ENCODE results near the gene SLIT3.

SLIT3 gene

DNA sequence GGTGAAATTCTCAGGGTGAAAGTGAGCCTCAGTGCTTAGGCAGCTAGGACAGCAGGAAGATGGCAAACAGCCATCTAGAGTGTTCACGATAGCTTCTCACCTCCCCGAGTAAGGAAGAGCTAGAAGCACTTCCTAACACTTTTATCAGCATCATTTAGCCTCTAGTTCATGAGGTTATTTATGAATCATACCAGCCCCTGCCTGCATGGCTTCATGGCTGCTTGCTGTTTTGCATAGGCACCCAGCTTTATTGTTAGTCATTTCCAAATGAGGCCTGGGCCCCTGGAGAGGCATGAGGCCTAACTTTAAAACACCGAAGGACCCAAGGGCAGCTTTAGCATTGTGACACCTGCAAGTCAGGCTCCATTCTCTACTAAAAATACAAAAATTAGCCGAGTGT is 586.9 kb downstream of the SLIT3 start:
- peak; percentile 12 for DNase-seq

DNA sequence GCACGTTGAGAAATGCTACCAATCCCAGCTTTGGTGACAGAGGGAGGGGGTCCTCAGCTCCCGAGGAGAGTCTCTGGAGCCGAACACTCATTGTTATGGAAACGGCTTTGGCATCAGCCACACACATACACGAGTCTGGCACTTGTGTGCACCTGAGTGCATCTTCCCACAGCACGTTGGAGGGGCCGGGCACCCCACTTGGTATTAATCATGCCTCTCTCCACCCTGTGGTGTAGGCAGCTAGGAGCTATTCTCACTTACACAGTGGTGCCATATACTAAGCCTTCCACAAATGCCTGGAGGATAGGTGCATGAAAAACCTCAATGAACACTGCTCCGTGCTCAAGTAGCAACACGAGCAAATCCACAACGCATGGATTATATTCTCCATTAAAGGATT is 587.9 kb downstream of the SLIT3 start:
- no peak for DNase-seq

DNA sequence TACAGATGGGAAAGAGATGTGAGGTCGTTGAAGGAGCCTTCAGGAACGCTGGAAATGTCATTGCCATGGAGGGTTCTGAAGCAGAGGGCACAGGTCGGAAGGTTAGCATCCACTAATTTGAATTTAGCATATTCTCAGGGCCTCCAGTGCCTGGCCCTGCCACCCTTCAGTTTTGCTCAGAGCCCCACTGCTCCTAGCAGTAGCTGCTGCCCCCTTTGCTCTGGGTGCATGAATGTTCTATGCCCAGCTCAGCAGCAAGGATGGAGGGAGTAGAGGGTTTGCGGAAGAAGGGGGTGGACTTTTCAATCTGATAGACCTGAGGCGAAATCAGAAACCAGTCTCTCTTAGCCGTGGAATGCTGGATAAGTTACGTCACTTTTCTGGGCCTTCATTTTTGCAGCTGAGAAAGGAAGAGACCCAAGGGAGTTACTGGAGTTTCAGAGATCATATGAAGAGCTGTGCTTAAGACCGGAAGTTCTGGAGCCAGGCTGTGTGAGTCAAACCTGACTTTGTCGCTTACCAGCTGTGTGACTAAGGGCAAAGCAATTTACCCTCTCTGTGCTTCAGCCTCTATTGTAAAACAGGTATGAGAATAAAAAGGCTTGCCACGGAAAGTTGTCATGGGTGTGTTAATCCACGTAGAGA is 588.5 kb downstream of the SLIT3 start:
- no peak for DNase-seq

DNA sequence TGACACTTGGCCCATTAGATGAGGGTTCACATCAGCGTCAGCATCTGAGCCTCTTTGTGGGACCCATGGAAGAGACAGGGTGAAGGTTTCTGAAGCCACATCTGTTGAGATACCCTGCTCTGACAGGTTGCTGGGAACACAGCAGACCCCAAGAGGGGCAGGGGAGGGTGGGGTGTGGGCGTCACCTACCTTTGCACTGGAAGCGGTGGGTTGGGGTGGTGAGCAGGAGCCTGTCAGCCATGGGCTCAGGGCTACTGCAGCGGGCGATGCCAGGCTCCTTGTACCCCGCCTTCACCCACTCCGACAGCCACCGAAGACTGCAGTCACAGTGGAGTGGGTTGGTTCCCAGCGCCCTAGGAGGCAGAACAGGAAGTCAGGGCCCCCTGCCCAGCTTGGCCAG is 590.2 kb downstream of the SLIT3 start:
- DNase-seq, result no peak

DNA sequence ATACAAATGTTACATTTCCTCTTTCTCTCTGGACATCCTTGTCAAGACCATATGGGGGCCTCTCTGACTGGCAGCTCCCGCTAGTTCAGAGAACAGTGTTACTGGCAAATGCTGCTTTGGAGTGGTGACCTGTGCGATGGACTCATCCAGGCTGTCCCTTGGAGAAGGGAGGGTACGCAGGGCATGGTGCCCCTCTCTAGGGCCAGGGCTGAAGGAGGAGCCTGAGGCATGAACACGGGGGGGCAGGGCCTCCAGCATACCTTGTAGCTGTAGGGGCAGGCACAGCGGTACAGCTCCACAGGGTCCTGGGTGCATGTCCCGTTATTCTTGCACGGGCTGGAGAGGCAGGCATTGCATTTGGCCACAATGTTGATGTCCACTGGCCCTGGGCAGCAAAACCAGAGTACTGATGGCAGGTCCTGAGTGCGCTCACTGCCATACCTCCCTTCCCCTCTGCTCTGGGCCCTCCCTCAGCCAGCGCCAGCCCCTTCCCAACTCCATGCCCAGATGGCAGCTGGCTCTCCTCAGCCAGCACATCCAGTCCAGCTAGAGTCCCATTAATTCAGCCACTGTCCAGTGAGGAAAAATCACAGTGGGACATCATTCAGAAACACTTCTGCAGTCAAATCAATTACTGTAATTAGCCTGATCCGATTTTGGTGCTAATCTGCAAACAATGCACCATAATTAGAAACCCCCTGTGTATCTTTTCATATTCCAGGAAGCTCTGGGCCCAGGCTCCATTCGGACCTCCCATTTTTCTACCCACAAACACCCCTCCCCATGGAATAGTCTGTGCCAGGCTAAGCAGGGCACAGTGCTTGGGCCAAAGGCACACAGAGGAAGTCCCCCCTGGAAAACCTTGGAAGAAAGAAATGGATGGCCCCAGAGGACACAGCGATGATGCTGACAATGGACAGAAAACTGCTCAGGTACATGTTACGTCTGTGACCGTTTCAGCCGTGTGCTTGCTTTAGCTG is 592.9 kb downstream of the SLIT3 start:
- DNase-seq, result no peak

DNA sequence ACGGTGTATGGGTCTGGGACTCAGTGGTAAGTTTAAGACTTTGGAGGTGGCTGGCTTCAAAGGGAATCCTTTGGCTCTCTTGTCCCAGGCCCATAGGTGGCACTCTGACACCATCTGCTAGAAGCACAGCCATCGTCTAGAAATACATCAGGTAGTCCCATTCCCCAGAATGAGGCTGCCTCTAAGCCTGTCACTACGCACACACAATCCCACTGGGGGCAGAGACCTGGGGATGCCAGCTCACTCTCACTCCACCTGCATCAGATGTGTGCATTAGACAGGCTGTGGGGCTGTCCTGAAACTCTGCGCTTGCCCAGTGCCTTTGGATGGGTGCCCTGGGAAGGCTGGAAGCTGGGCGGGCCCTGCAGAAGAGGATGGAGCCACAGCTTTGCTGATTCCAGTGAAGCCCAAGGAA is 594.3 kb downstream of the SLIT3 start:
- DNase-seq, result peak; percentile 13

DNA sequence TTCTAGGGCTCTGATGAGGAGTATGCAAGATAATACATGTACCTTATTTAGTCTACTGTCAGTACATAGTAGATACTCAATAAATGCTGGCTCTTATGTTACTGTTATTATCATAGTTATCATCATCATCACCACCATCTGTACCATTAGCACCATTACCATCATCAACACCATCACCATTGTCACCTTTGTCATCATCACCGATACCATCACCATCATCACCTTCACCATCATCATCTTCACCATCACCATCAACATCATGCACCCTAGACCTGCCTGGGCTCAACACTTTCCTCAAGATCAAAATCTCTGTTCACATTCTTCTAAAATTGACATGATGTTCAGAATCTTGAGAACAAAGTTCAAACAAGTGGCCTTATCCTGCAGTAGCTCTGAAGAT is 595.6 kb downstream of the SLIT3 start:
- DNase-seq, result no peak

DNA sequence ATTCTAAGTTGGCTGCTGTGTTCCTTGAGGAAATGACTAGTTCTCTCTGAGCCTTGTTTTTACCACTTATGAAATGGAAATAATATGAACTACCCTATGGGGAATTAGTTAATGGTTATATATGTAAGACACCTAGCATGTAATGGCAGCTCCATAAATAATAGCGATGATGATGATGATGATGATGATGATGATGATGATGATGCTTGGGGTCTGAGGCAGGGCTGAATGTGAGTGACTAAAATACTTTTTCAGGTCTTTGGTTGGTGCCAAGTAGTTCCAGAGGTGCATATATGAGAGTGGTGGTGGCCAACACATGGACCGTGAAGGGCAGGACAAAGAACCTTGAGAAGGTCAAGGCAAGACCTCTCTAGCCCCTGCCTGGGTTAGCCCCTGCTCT is 598.4 kb downstream of the SLIT3 start:
- no peak for DNase-seq

DNA sequence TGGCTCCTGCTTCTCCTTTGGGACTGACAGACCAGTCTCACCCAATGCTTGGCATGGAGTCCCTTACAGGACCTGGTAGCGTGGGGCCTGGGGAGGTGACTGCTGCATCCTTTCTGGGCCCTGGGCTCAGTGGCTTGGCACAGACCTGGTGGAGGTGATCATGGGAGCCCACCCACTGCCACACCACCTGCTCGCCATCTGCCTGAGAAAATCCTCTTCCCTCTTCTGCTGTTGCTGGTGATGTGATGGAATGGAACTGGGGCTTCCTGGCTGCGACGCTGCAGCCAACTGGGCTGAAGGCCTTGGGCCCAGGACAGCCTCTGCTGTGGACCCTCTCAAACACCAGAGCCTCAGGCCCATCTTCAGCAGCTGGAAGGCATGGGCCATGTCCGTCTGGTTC is 599.3 kb downstream of the SLIT3 start:
- DNase-seq, result no peak

DNA sequence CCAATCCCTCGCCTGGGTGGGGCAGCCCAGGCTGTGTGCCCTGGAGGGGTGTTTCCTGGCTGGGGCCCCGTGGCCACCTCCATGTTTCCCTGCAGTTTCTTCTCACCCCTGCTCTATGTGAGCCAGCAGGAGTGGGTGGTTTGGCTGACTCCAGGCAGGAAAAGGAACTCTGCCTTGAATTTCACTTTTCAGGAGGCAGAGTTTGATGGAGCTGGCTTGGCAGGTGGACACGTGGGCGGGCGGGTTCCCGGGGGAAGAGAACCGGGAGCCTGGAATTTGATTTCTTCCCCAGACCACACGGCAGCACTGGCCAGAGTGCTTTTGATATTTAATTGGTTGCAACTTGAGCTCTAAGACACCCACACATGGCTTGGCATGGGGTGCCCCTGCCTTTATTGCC is 601.9 kb downstream of the SLIT3 start:
- DNase-seq, result no peak

DNA sequence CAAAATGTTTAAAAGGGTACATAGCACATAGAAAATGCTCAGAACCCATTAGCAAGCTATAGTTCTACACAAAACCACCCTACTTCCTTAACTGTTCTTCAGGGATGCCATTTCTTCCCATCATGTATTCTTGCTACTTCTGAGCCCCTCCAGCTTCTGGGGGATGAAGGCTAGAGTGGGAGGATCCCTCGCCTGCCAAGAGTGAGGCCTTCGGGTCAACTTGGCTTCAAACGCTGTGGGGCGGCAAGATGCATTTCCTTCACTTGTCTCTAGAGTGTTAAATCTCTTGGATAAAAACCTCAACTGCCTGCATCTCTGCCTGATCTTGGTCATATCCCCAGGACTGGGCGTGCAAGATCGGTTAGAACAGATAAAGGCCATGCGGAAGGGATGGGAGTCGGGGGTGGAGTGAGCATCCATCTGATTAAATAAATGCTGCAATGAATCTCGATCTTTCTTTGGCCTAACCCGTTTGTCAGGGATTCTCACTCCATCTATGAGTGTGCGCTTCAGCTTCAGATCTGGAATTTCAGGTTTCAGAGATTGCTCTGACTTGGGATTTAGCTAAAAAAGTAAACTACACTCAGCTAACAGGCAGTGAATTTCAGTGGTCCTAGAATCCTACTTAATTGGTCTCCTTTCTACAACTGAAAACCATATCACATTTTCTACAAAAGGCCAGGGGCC is 603.8 kb downstream of the SLIT3 start:
- DNase-seq, result no peak

DNA sequence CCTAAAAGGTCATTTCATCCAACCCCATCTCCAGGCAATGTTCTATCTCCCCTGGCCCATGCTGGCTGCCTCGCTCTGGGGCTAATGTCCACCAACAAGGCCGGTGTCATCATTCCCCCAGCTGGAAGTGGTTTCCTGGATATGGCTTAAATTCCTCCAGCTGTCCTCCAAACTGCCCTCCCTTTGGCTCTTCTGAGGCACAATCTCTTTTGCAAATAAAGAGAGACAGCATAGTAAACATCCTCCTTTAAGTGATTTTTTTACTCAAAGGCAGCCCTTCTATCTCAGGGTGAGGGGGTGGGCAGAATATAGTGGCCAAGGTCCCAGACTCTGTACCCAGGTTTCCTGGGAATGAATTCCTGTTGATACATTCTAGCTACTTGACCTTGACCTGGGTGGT is 604.3 kb downstream of the SLIT3 start:
- no peak for DNase-seq

DNA sequence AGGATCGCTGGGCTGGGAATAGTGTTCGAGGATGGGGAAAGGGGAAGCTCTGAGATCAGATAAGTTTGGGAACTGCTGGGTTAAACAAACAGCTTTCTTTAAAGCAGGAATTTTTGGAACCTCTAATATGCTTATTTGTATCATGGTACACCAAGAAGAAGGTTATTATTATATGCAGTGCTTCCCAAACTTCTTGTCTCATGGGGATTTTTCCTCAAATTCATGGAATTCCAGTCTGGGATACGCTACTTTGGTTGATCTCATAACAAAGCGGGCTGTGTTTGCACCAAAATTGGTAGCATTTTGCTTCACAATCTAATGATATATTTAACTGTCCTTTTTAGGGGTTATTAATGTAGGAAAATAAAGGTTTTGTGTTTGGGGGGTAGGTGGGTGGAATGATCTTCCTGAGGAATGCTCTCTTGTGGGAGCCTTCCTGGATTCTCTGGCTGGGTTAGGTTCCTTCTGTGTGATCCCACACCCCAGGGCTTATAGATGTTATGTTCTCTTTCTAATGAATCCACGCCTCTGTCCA is 605.6 kb downstream of the SLIT3 start:
- DNase-seq, result no peak

DNA sequence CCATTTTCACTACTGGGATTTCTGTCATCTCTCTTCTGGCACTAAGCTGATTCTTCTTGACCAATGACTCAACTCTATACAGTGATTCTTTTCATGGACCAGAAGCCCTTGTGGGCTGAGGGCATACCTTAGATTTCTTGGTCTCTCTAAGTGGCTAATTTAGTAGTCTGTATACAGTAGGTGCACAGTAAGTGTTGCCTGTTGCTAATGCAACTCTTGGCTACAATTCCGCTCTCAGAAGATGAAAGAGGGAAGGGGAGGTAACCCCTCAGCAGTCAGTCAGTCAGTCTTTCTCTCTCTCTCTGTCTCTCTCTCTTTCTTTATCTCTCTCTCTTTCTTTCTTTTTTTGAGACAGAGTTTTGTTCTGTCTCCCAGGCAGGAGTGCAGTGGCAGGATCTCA is 606.6 kb downstream of the SLIT3 start:
- no peak for DNase-seq

DNA sequence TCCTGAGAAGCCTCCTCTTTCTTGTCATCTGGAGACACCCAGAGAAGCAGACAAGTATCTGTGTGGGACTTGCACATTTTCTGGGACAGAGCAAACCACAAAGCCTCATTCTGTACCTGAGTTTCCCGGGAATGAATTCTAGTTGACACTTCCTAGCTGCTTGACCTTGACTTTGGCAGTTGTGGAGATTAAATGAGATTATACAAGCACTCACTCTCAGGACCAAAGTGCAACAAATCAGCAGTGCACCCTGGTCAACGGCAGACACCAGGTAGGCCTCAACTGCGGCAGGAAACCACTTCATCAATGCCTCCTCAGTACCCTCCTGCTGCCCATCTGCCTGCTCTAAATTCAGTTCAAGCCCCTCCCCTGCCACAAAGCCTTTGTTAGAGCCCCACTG is 607.1 kb downstream of the SLIT3 start:
- no peak for DNase-seq

DNA sequence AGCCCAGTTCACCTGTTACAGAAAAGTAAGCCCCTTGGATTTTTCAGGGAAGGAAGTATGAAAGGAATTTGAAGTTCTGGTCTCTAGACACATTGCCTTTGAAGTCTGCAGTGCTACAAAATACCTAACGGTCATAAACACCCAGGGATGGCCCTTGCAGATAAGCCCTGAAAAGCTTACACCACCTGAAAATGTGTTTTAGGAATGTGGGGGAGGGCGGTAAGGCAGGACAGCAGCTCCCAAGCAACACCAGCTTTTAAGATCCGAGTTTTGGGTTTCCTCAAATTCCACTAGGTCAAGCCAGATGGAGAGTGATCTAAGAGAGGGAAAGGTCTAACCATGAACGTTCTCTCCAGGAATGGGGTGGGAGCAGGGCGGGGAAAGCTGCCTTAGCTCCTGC is 607.6 kb downstream of the SLIT3 start:
- DNase-seq, result no peak

DNA sequence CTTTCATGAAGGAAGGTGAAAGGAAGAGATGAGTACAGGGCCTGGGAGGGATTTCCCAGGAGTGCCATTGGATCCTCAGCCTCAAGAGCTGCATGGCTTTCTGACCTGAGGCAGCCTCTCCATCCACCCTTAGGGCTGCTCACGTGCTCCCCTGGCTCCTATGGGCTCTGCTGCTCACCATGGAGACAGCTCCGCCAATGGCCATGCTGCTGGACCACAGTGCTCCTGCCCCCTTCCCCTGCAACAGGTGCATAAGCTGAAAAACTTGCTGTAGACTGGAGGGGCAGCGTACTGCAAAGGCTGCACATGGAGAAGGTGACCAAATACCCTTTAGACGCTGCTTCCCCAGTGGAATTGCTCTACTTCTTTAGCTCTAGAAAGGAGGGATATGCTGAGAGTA is 609.0 kb downstream of the SLIT3 start:
- DNase-seq, result no peak

DNA sequence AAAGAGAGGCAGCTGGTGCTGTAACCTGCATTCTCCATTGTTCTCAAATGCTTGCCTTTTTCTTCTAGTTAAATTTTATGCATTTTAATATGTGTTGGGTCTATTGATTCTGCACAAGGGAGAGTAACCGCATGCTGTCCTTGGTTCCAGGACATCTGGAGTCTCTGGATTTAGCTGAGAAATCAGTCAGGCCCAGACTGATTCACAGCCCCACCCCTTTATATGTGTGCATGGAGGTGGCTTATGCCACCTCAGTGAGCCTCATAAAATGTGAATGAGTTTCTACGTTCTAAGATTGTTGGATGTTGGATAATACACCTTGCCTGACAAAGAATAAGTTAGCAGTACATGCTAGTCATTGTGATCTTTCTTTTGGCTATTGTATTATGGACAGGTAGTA is 611.7 kb downstream of the SLIT3 start:
- no peak for DNase-seq

DNA sequence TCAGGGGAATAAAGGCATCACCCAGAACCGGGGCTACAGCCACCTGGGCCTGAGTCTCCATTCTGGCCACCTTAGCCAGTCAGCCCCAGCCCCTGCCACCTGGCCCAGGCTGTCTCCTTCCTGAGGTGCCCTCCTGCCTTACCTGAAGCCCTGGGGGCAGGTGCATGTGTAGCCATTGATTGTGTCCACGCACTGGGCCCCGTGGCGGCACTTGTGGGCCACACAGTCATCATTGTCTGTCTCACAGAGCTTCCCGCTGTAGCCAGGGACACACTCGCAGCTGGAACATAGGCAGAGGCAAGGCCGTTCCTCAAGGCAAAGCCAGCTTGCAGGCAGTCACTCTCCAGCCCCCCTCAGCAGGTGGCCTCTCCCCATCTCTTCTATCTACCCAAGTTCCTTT is 614.1 kb downstream of the SLIT3 start:
- no peak for DNase-seq

DNA sequence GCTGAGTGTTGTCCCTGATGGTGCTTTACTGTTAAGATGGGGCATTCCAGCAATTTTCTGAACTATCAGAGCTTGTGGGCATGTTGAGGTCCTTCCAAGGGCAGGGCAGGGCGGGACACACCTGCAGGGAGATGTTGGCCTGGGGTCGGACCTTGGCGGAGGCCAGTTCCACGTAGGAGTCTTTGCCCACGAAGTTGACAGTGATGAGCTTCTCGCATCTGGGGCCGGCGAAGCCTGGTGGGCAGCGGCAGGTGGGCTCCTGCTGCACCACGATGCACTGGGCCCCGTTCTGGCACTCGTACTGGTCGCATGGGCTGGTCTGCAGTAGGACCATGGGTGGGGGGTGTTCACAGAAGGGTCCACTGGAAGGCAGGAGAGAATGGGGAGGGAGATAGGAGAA is 615.4 kb downstream of the SLIT3 start:
- DNase-seq, result no peak

DNA sequence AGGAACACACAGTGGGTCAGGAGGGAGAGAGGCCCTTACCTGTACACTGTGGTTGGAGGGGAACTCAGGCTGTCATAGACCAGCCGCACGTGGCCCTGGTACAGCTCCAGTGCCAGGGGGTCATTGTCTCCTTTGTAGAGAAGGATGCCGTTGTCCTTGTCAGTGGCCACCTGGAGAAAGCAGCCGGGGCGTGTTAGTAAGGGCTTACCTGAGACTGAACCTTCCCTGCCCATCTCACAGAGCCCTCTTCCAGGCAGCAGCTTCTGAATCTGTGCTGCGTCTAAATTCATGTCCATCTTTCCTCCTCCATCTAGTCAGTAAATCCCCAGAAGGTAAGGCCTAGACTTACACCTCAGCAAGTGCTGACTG is 617.0 kb downstream of the SLIT3 start:
- no peak for DNase-seq

DNA sequence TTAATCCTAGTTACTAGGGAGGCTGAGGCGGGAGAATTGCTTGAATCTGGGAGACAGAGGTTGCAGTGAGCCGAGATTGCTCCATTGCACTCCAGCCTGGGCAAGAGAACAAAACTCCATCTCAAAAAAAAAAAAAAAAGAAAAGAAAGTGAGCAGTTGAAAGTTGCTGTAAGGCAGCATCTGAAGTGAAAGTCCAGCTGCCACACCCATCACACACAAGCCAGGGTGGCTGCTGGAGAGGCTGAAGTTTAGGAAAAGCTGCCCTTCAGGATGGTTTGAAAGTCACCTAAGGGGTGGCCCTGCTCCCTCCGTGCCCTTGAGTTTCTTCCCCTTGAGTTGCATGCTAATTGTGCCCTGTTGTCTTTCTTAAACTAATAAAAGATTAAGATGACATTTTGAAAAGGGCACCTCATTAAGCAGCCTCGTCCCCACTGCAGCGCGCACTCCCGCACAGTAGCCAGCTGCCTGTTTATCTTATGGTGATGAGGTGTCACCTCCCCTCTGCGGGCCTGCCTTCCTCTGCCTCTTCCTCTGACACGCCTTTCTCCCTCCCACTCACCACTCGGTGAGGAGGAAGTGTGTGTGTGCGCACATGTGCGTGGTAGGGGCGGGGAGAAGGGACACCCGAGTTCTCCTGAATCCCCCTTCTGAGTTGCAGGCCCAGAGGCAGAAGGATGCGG is 617.6 kb downstream of the SLIT3 start:
- peak; percentile 53 for DNase-seq

DNA sequence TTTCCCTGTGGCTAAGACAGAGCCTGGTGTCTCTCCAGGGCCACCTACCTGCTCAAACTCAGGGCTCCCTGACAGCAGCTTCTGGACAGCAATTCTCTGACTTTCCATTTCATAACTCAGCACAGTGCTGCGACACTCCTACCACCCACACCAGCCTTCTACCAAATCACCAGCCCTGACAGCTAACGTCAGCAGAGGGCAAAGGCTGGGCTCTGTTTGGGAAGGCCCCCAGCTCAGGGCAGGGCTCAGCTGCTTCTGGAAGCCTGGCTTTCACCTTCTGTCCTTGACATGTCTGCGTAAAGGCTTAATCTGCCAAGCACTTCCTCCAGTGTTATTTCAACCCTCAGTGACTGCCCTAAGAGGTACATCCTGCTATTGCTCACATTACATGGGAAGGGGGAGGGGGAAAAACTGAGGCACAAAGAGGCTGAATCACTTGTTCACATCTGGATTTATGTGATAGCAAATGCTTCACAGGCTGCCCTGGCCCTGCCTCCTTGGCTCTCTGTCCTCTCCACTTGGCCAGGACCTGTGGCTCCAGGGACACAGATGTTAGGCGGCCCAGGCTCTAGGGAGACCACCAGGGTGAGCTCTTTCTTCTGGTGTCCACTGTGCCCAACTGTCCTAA is 619.3 kb downstream of the SLIT3 start:
- peak; percentile 14 for DNase-seq
